A673 (cell line): Measurements from ENCODE around the gene CCDC196.
A peak's percentile ranks its signal among the peaks of the same experiment; 100 is the strongest.

ENCODE experiments used
- EZH2 ChIP-seq: fragments of 200-600 bp; sonication (generic); IDR thresholded peaks from 2 replicates; pipeline ENCODE4 v1.6.1; 2017; ENCODE audit warnings: borderline replicate concordance, low read depth, mild to moderate bottlenecking, mixed read lengths, antibody characterized with exemption, low read length; ENCODE audit not compliant: poor library complexity, severe bottlenecking
- TF ChIP-seq, protein P1 (sequence below): fragments of 300-800, 200-600 bp; sonication (generic); conservative IDR thresholded peaks from 2 replicates; pipeline ENCODE4 v1.5.1; 2017; ENCODE audit warnings: low read depth, mild to moderate bottlenecking, antibody characterized with exemption, low read length, moderate library complexity, mixed read lengths

DNA sequence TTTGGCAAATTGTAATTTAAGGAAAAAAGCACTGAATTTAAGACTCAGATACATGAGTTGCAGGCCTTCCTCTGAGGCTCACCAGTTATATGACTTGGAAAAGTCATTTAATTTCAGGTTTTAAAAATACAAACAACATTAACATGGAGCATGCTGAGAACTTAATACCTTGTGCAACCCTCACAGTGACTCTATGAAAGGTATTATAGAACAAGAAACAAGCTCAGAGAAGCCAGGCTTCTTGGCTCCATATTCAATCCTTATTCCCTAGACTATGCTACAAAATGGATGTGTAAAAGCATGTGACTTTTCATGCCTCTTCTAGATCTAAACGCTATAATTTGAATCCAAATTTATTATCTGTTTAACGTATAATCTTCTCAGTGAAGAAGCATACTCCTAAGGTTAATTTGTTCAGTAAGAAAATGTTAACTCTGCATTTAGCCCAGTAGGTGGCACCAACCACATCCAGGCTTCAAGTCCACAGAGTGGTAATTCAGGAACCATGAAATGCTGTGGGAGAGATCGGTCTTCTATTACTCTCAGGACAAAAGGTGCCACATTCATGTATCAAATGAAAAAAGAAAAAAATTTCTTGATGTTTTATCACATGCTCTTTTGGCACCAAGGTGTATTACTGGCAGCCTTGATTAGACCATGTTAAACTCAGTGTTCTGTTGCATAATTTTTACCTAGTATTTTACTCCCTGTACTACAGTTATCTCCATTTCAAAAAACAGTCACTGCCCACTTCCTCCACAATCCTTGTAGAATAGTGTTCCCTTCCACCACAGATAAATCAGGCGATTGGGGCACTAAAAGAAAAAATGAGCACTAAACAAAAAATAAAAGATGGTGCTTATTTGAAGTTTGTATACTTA, 9.3 kb downstream of the CCDC196 start:
- TF ChIP-seq EZH2 = no peak
- TF ChIP-seq, protein P1, sequence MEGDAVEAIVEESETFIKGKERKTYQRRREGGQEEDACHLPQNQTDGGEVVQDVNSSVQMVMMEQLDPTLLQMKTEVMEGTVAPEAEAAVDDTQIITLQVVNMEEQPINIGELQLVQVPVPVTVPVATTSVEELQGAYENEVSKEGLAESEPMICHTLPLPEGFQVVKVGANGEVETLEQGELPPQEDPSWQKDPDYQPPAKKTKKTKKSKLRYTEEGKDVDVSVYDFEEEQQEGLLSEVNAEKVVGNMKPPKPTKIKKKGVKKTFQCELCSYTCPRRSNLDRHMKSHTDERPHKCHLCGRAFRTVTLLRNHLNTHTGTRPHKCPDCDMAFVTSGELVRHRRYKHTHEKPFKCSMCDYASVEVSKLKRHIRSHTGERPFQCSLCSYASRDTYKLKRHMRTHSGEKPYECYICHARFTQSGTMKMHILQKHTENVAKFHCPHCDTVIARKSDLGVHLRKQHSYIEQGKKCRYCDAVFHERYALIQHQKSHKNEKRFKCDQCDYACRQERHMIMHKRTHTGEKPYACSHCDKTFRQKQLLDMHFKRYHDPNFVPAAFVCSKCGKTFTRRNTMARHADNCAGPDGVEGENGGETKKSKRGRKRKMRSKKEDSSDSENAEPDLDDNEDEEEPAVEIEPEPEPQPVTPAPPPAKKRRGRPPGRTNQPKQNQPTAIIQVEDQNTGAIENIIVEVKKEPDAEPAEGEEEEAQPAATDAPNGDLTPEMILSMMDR = peak; percentile 88
